Heart left ventricle (tissue), 13 donors: ENCODE results near the gene TADA3.

ENCODE experiments used
- CTCF ChIP-seq, 12 donors: fragments of 200-600 bp; sonication (generic) in 4 of 12; IDR thresholded peaks; one replicate each; pipeline versions ENCODE4 v1.5.0 to v1.8.0; 2018 to 2022; ENCODE audit warnings: antibody characterized with exemption in 12 of 12, mild to moderate bottlenecking in 5 of 12
- POLR2A ChIP-seq, 2 donors: fragments of 450-650 bp; IDR thresholded peaks; one replicate each; pipeline ENCODE4 v1.6.1; 2017; ENCODE audit warnings: antibody characterized with exemption in 2 of 2, mild to moderate bottlenecking in 2 of 2, moderate library complexity in 2 of 2
- donor health status: ischemic (EF 13 %, LVEDD 7.1; RV severe dilation, severe dysfunction).
- donor health status: DM: no; HTN: yes; CAD: no.
- donor health status: DM: no; HTN: no; CAD: no.
- donor health status: ischemic (EF 25% LVEDD 6.9; RV normal size, moderate dysfunction).
- donor health status: ischemic (EF 25% LVEDD 5.7; RV mildly dilated, moderate dysfunction).
- donor health status: ischemic (EF 35%, LVEDD 5.7; RV mildly dilated, moderate dysfunction).
- donor health status: nonischemic (EF 11% LVEDD 7.7; RV severe dilation, severe dysfunction).
- donor health status: DM: yes; HTN: yes; CAD: no.
- donor health status: PGD.
- donor health status: ischemic (EF 29% LVEDD 5.4; RV normal size, mild dysfunction).
- donor health status: nonischemic (EF 23%, LVEDD 6.1; RV moderate dilation, normal function).

- no peak for TF ChIP-seq CTCF (IDR thresholded peaks at IDR 0.05)
- TF ChIP-seq POLR2A (IDR thresholded peaks at IDR 0.05), result no peak
Measured at GRCh38 chr3:9807981-9808344, 15.7 kb upstream of the TADA3 start.
